ENCODE measurements around the gene PLCD1.

DNA sequence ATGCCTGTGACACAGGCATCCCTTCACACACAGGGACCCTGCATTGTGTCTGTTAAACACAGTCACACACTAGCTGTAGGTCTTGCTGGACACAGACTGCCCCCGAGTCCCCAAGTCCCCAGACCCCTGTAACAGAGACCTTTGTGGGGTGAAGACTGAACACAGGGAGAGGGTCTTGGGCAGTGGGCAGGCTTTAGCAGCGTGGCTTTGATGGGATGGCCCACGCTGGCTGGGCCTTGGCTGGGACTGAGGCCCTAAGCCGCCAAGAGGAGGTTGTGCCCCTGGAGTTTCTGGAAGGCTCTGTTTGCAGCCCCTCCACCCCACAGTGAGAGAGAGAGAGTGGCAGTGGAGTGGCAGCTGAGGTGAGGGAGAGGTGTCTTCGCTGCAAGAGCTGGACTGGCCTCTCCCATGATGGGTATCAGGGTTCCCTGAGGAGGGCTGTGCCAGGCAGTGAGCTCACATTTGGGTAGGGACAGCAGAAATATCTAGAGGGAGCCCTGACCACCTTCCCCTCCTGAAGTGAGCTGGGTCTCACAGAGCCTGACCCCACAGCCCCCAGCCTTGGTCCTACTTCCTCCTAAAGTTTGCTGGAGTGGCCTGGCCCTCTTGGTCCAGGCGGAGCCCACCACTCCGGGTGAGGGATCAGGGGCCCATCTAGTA lies 39.5 kb downstream of the PLCD1 start:
- TF ChIP-seq CTCF (conservative IDR thresholded peaks at IDR 0.05) (no peak), EZH2 (IDR thresholded peaks at IDR 0.05; ENCODE audit: low read depth) (no peak)
